ENCODE measurements around the gene ZNF148. TPM values are rescaled to one million over a fixed set of nuclear protein-coding genes. Genes with fewer than 3 reads are reported as not detected.

Gene ZNF148
- total RNA-seq, 1 experiment from 2014 or later = 47.8 TPM

DNA sequence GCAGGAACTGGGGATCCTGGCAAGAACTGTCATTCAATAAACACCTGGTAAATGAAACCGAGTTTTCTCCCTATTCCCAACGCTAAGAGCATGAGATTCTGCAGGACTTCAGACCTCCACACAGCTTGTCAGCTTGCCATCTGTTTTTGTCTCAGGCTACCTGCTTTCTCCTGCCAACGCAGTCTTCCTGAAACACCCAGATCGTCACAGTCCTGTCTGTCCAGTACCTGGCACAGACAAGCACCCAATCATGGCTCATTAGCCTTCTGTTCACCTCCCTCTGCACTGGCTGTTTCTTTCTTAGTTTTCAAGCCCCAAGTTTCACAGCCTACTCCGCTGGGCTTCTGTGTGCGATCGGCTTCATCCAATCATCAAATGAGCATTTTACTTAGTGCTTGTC lies 167.6 kb downstream of the ZNF148 start:
- TF ChIP-seq CTCF (conservative IDR thresholded peaks at IDR 0.05; ENCODE audit: low read depth, low read length) (no peak), EZH2 (IDR thresholded peaks at IDR 0.05; ENCODE audit: borderline replicate concordance, low read depth, low read length, poor library complexity, severe bottlenecking) (no peak)
- Histone ChIP-seq H3K36me3 (ENCODE audit: insufficient read depth, low read length, poor library complexity, severe bottlenecking) (no peaks in the 10 kb centered on the region), H3K27me3 (replicated peaks; ENCODE audit: insufficient read depth, low read depth, low read length, poor library complexity) (no peaks in the 10 kb centered on the region), H3K9me3 (ENCODE audit: low read depth, low read length, poor library complexity, severe bottlenecking) (peaks cover 2% of the 10 kb centered on the region), H3K4me3 (ENCODE audit: low read depth, low read length, poor library complexity, severe bottlenecking) (no peak overlapping the region), H3K4me1 (ENCODE audit: insufficient read depth, low read length, poor library complexity, severe bottlenecking) (peaks cover 6% of the 10 kb centered on the region), H3K27ac (ENCODE audit: low read depth, low read length, poor library complexity, severe bottlenecking) (no peak overlapping the region)
- ChIA-PET CTCF (no interaction called here), POLR2A (ENCODE audit: low non-redundant PET) (no interaction called here)
- intact Hi-C loops (cut with micrococcal nuclease; ENCODE audit: unreplicated experiment) = no loop called here
- no TSS peak for BruUV-seq (replicated peaks)
- no peak for DNase-seq (ENCODE audit: low spot score)

DNA sequence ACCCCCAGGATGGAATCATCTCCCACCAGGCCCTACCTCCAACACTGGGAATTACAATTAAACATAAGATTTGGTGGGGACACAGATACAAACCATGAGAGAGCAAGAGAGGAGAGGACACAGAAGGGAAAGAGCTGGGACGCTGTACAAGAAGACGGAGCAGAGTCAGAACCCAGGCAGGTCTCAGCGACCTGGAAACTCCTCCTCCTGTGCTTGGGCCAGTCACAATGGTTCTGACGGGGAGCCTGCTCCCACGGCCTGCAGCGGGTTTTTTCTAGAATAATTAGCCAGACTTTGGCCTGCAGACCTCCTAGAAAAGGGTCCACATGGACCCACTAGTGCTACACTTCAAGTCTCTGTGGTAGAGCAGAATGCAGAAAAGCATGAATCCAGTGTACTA lies 168.2 kb downstream of the ZNF148 start:
- H3K27me3 ChIP-seq (replicated peaks; ENCODE audit: insufficient read depth, low read depth, low read length, poor library complexity) = no peaks in the 10 kb centered on the region
- no peak overlapping the region for H3K27ac ChIP-seq (ENCODE audit: low read depth, low read length, poor library complexity, severe bottlenecking)
- intact Hi-C loops (cut with micrococcal nuclease; ENCODE audit: unreplicated experiment) = no loop called here
- ChIA-PET POLR2A (ENCODE audit: low non-redundant PET) (no interaction called here), CTCF (no interaction called here)
- H3K4me3 ChIP-seq (ENCODE audit: low read depth, low read length, poor library complexity, severe bottlenecking) = no peak overlapping the region
- no peak for TF ChIP-seq CTCF (conservative IDR thresholded peaks at IDR 0.05; ENCODE audit: low read depth, low read length)
- no peak for TF ChIP-seq EZH2 (IDR thresholded peaks at IDR 0.05; ENCODE audit: borderline replicate concordance, low read depth, low read length, poor library complexity, severe bottlenecking)
- H3K4me1 ChIP-seq (ENCODE audit: insufficient read depth, low read length, poor library complexity, severe bottlenecking) = peaks cover under 1% of the 10 kb centered on the region
- DNase-seq (ENCODE audit: low spot score) = no peak
- H3K9me3 ChIP-seq (ENCODE audit: low read depth, low read length, poor library complexity, severe bottlenecking) = peaks cover 2% of the 10 kb centered on the region
- H3K36me3 ChIP-seq (ENCODE audit: insufficient read depth, low read length, poor library complexity, severe bottlenecking) = no peaks in the 10 kb centered on the region
- BruUV-seq (replicated peaks) = no TSS peak

DNA sequence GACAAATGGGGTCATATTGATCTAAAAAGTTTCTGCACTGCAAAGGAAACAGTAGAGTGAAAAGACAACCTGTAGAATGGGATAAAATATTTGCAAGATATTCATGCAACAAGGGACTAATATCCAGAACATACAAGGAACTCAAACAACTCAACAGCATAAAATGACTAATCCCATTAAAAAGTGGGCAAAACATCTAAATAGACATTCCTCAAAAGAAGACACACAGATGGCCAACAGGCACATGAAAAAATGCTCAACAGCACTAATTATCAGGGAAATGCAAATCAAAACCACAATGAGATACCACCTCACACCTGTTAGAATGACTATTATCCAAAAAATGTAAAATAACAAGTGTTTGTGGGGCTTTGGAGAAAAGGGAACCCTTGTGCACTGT lies 171.4 kb downstream of the ZNF148 start:
- Histone ChIP-seq H3K4me3 (ENCODE audit: low read depth, low read length, poor library complexity, severe bottlenecking) (no peak overlapping the region), H3K9me3 (ENCODE audit: low read depth, low read length, poor library complexity, severe bottlenecking) (peaks cover 2% of the 10 kb centered on the region), H3K36me3 (ENCODE audit: insufficient read depth, low read length, poor library complexity, severe bottlenecking) (no peaks in the 10 kb centered on the region), H3K27me3 (replicated peaks; ENCODE audit: insufficient read depth, low read depth, low read length, poor library complexity) (no peaks in the 10 kb centered on the region), H3K27ac (ENCODE audit: low read depth, low read length, poor library complexity, severe bottlenecking) (no peak overlapping the region), H3K4me1 (ENCODE audit: insufficient read depth, low read length, poor library complexity, severe bottlenecking) (no peaks in the 10 kb centered on the region)
- BruUV-seq (replicated peaks) = no TSS peak
- intact Hi-C loops (cut with micrococcal nuclease; ENCODE audit: unreplicated experiment) = no loop called here
- TF ChIP-seq CTCF (conservative IDR thresholded peaks at IDR 0.05; ENCODE audit: low read depth, low read length) (no peak), EZH2 (IDR thresholded peaks at IDR 0.05; ENCODE audit: borderline replicate concordance, low read depth, low read length, poor library complexity, severe bottlenecking) (no peak)
- ChIA-PET CTCF (no interaction called here), POLR2A (ENCODE audit: low non-redundant PET) (no interaction called here)
- DNase-seq (ENCODE audit: low spot score) = no peak
